SH-SY5Y (cell line): ENCODE measurements around the gene SYPL1.

ENCODE experiments used
- GATA2 ChIP-seq: IDR thresholded peaks from 2 replicates; pipeline ENCODE4 v1.6.1; 2011; ENCODE audit warnings: mild to moderate bottlenecking, low read depth, low read length
- GATA3 ChIP-seq: IDR thresholded peaks from 2 replicates; pipeline ENCODE4 v1.6.1; 2011; ENCODE audit warnings: low read depth, mild to moderate bottlenecking, low read length, moderate library complexity

SYPL1 gene

GRCh38 chr7:106059556-106059955 lies 52.6 kb downstream of the SYPL1 start:
- TF ChIP-seq GATA2 = no peak
- no peak for TF ChIP-seq GATA3

GRCh38 chr7:106058928-106059324 lies 53.2 kb downstream of the SYPL1 start:
- TF ChIP-seq GATA2 (peak; percentile 100), GATA3 (peak; percentile 100)

GRCh38 chr7:106057962-106058927 lies 53.9 kb downstream of the SYPL1 start:
- TF ChIP-seq GATA2 (no peak), GATA3 (no peak)

GRCh38 chr7:106057204-106057961 lies 54.7 kb downstream of the SYPL1 start:
- TF ChIP-seq GATA3 (no peak), GATA2 (no peak)

GRCh38 chr7:106056513-106057203 lies 55.5 kb downstream of the SYPL1 start:
- TF ChIP-seq GATA3 = no peak
- no peak for TF ChIP-seq GATA2

- TF ChIP-seq GATA2 (no peak), GATA3 (no peak)
Measured at GRCh38 chr7:106054971-106055532, 57.1 kb downstream of the SYPL1 start.

- TF ChIP-seq GATA2 (no peak), GATA3 (no peak)
Measured at GRCh38 chr7:106054156-106054910, 57.8 kb downstream of the SYPL1 start.

GRCh38 chr7:106053109-106053508 lies 59.0 kb downstream of the SYPL1 start:
- TF ChIP-seq GATA2 (no peak), GATA3 (no peak)

GRCh38 chr7:106052681-106053080 lies 59.4 kb downstream of the SYPL1 start:
- TF ChIP-seq GATA3 (no peak), GATA2 (no peak)

- no peak for TF ChIP-seq GATA2
- TF ChIP-seq GATA3 = no peak
Measured at GRCh38 chr7:106050746-106051117, 61.4 kb downstream of the SYPL1 start.

- TF ChIP-seq GATA3 (no peak), GATA2 (no peak)
Measured at GRCh38 chr7:106050002-106050745, 61.9 kb downstream of the SYPL1 start.

GRCh38 chr7:106049139-106049752 lies 62.9 kb downstream of the SYPL1 start:
- TF ChIP-seq GATA2 (no peak), GATA3 (no peak)
